Chondrocyte (in vitro differentiated cells): ENCODE data around the gene WNK1. TPM values are rescaled to one million over a fixed set of nuclear protein-coding genes. Genes with fewer than 3 reads are reported as not detected.

Experiments used
- DNase-seq: peaks from one replicate; pipeline ENCODE4 v3.0.0; 2021; ENCODE audit warnings: mixed read lengths, low spot score
- H3K27ac Mint-ChIP-seq: one replicate; pipeline ENCODE4 v1.8.0; 2021; ENCODE audit warnings: mild to moderate bottlenecking, moderate library complexity, mixed read lengths; ENCODE audit not compliant: unreplicated experiment
- H3K27me3 Mint-ChIP-seq: 2 replicates; pipeline ENCODE4 v1.8.0; 2021; ENCODE audit warnings: low read depth, mixed read lengths
- H3K36me3 Mint-ChIP-seq: 2 replicates; pipeline ENCODE4 v1.8.0; 2021; ENCODE audit warnings: low read depth, mixed read lengths
- H3K4me1 Mint-ChIP-seq: 2 replicates; pipeline ENCODE4 v1.8.0; 2021; ENCODE audit warnings: low read depth, mild to moderate bottlenecking, mixed read lengths
- H3K4me3 Mint-ChIP-seq: one replicate; pipeline ENCODE4 v1.8.0; 2021; ENCODE audit warnings: mild to moderate bottlenecking, moderate library complexity, mixed read lengths; ENCODE audit not compliant: unreplicated experiment
- H3K9me3 Mint-ChIP-seq: 2 replicates; pipeline ENCODE4 v1.8.0; 2021; ENCODE audit warnings: low read depth, mixed read lengths
- CTCF ChIP-seq: fragments of 200-600 bp; sonication (generic); IDR thresholded peaks from 2 replicates; pipeline ENCODE4 v1.5.0; 2021; ENCODE audit warnings: antibody characterized with exemption, mild to moderate bottlenecking, moderate library complexity
- total RNA-seq: library from RNA; stranded (reverse); gene quantifications from 3 replicates; pipeline ENCODE4 v1.2.1, GENCODE V29; 2021

WNK1 gene
- total RNA-seq, 1 donor from 2014 or later = 163 TPM

GRCh38 chr12:863285-863684 lies 110.9 kb downstream of the WNK1 start:
- TF ChIP-seq CTCF = no peak
- peaks cover under 1% of the 10 kb centered on the region for H3K4me1 Mint-ChIP-seq
- H3K27me3 Mint-ChIP-seq = no peaks in the 10 kb centered on the region
- no peak for DNase-seq
- H3K4me3 Mint-ChIP-seq = no peak overlapping the region
- peaks cover 22% of the 10 kb centered on the region for H3K36me3 Mint-ChIP-seq
- H3K27ac Mint-ChIP-seq = no peak overlapping the region
- H3K9me3 Mint-ChIP-seq = no peaks in the 10 kb centered on the region

GRCh38 chr12:865614-866013 lies 113.2 kb downstream of the WNK1 start:
- H3K4me1 Mint-ChIP-seq = no peaks in the 10 kb centered on the region
- no peak for TF ChIP-seq CTCF
- H3K9me3 Mint-ChIP-seq = no peaks in the 10 kb centered on the region
- H3K36me3 Mint-ChIP-seq = peaks cover 25% of the 10 kb centered on the region
- H3K27ac Mint-ChIP-seq = no peak overlapping the region
- DNase-seq = no peak
- H3K4me3 Mint-ChIP-seq = no peak overlapping the region
- no peaks in the 10 kb centered on the region for H3K27me3 Mint-ChIP-seq

GRCh38 chr12:867905-868304 lies 115.5 kb downstream of the WNK1 start:
- no peak for TF ChIP-seq CTCF
- Mint-ChIP-seq H3K27me3 (no peaks in the 10 kb centered on the region), H3K36me3 (peaks cover 24% of the 10 kb centered on the region), H3K4me1 (no peaks in the 10 kb centered on the region), H3K9me3 (no peaks in the 10 kb centered on the region), H3K4me3 (no peak overlapping the region), H3K27ac (peak overlapping the region; percentile 32)
- no peak for DNase-seq

GRCh38 chr12:868722-869121 lies 116.3 kb downstream of the WNK1 start:
- Mint-ChIP-seq H3K9me3 (no peaks in the 10 kb centered on the region), H3K4me1 (peaks cover 8% of the 10 kb centered on the region), H3K36me3 (peaks cover 24% of the 10 kb centered on the region), H3K27ac (no peak overlapping the region), H3K27me3 (no peaks in the 10 kb centered on the region), H3K4me3 (no peak overlapping the region)
- peak; percentile 38 for TF ChIP-seq CTCF
- DNase-seq = no peak

- Mint-ChIP-seq H3K4me3 (no peak overlapping the region), H3K9me3 (no peaks in the 10 kb centered on the region), H3K27me3 (no peaks in the 10 kb centered on the region), H3K4me1 (peaks cover 14% of the 10 kb centered on the region), H3K27ac (no peak overlapping the region), H3K36me3 (peaks cover 20% of the 10 kb centered on the region)
- no peak for TF ChIP-seq CTCF
- no peak for DNase-seq
These were observed 118.0 kb downstream of the WNK1 start for GRCh38 chr12:870378-870777.
